LoVo (cell line): ENCODE data around the gene GNB5.

ENCODE experiments used
- DNase-seq: peaks from one replicate; pipeline ENCODE4 v3.0.0-alpha.2; 2016; ENCODE audit warnings: low spot score

The GNB5 gene

DNA sequence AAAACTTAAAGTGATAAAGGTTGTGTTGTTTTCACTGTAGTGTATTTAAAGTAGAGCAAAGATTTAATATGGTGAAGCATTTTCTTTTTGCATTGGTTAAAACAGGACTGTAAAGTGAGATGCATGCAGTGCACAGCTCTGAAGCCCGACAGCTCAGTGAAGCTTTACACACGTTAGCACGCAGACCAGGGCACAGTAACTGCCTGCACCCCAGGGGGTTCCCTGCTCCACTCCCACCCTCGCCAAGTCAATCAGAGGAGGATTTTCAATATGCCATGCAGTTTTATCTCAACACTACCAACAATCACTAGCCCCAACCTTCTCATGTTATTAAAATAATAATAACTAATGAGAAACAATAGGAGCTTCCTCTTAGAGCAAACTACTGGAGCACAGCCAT lies 50.5 kb downstream of the GNB5 start:
- DNase-seq: no peak

DNA sequence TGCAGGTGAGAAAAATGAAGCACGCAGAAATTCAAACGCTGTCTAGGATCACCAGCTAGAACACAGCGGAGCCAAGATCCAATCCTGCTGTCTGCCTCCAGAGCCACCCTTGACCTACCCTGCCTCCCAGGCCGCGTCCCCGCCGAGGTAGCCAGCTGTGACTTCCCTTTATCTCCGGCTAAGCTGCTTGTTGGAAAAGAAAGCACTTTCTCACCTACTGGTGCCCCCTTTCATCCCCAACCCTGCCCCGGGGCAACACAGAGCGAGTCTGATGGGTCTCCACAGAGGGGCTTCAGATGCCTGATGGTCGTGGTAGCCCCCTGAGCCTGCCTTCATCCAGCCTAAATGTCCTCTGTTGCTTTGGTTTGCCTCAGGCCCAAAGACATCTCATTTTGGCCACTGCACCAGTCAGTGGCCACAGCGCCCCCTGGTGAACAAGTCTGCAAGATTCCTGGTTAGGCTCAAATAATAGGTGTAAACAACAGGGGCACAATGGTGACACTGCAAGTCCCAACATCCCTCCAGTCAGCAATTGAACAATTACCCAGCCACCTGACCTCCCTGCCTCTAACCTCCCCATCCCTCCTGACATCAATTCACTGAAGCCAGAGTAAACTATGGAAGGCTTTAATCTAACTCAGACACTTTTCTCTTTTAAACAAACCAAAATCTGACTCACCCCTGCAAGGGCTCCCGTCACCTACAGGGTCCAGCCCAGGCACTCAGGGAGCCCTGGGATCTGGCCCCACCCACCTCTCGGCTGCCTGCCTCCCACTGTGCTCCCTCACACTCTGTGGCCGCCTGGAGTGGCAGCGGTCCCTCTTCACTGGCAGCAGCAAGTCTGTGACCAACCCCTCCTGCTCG lies 51.4 kb downstream of the GNB5 start:
- peak; percentile 67 for DNase-seq

GRCh38 chr15:52137432-52138357 lies 53.5 kb downstream of the GNB5 start:
- DNase-seq: peak; percentile 29

DNA sequence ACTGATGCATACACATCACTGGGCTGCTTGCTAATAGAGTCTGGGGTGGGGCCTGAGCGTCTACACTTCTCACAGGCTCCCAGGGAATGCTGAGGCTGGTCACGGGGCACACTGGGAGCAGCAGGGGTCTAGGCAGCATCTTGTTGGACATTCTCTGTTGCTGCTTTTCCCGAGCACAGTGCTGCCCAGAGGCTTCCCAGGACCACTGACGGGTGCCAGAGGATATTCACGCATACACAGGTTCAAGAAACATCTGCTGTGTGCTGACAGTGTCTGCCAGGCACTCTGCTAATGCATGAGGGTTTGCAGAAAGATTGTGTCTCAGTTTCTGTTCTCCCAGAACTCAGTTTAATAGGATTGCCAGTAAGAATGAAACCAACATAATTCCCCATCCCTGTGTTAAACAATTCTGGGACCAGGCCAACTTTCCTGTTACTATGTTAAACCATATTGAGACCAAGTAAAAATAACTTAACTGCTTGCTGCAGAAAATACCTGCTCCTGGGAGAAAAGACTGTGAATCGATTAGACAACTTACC lies 54.7 kb downstream of the GNB5 start:
- DNase-seq: no peak

GRCh38 chr15:52134502-52135144 lies 56.6 kb downstream of the GNB5 start:
- DNase-seq: no peak

DNA sequence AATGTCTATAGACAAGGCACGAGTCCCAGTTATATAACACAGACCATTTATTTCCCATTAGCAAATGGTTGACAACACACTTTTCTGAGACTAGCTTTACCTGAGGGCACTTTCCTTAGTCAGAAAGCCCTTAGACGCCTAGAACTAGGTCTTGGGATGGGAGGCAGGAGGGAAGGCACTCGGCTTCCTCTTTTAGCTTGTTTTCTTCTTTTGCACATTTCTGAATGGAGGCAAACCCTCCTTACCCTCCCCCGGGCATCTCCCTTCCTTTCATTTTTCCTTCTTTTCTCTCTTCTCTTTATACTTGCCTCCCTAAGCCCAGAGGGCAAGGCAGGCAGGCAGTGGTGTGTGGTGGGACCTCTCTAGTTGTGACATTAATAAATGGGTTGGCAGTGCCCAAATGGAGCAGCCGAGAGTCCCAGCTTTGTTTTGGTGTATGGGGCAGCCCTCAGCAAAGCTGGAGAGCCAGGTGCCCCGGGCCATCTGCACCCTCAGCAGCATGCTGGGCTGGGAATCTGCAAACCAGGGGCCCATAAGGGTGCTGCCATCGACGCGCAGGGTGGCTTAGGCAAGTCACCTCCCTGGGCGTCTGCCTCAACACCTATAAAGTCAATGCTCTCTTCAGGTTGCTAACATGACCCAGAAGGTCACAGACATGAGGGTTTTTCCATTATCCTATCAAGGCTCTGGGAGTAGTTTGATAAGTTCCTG lies 57.5 kb downstream of the GNB5 start:
- no peak for DNase-seq

GRCh38 chr15:52132066-52132465 lies 59.1 kb downstream of the GNB5 start:
- DNase-seq: no peak

DNA sequence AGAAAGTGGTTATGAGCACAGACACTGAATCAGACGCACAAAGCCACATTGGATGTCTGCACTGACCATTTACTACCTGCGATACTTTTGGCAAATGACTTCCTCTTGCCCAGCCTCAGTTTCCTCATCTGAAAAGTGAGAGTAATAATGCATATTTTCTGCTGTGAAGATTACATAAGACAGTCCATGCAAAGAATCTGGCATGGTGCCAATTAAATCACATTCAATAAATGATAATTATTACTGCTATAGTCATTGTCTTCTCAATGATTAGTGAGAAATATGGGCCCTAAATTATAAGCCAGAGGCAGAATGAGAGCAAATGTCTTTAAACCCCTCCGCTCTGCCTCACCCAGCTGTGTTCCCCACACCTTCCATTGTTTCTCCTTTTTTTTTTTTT lies 62.6 kb downstream of the GNB5 start:
- no peak for DNase-seq

GRCh38 chr15:52124270-52124880 lies 66.8 kb downstream of the GNB5 start:
- DNase-seq: no peak

DNA sequence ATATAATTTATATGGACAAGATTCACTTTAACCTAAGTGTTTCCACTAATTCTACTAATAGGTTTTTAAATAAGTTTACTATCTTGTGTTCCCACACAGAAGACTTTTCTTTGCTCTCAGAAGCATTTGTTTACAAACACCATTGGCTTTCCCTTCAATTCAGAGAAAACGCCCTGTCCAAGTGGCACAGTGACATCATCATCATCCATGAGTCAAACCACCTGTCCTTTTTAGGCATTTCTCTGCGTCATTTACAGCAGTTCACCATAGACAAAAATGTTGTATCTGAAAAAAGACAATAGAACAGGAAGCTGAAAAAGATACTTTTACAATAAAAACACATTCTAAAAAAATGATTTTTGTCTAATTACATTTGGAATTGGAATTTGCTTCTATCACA lies 69.3 kb downstream of the GNB5 start:
- DNase-seq: no peak

DNA sequence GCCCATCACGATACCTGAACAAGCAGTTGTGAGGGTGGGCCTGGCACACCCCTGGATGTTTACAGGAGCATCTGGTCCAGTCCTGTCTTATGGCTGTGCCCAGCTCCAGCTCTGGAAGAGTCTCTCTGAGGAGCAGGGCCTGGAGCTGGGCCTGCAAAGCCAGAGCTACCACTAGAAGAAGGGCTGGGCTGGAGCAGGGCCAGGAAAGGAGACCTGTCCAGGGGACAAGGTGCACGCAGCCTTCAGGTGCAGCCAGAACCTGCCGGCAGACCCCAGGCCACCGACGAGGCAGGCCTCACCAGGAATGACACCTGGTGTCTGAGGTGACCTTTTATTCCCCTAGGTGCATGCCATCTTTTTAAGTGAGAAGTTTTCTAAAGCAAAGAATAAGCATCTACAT lies 70.2 kb downstream of the GNB5 start:
- no peak for DNase-seq

DNA sequence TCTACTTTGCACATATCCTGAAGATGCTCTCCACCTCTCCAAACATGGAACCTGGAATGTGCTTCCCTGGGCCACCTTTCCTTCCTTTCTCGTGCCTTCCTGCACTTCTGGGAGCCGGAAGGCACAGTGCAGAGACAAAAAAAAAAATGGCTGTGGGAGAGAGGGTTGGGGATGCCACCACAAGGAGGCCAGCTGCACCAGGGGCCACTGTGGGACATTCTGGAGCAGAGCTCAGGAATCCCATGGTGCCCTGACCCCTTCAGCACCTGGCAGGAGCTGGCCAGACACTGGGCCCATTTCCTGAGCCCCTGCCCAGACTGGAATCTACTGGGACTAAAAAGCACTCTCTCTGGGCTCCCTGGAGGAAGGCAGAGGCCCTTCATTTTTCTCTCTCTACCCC lies 70.7 kb downstream of the GNB5 start:
- no peak for DNase-seq

GRCh38 chr15:52118969-52119749 lies 72.0 kb downstream of the GNB5 start:
- no peak for DNase-seq

DNA sequence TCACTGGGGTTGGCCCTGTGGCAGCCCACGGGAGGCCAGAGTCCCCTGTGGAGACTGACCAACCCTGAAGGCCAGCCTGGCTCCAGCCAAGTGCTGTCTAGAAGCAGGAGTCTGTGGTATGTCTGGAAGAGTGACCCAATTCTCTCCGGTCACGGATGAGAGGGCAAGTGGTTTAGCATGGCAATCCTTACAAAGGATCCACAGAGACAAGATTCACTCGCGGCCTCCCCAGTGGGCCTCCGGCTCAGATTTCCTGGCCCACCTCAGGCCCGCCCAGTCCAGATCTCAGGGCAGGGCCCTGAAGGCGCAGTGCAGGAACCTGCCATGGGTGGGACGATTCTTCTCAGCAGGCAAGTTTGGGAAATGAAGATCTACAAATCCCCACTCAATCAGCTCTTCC lies 73.6 kb downstream of the GNB5 start:
- no peak for DNase-seq

DNA sequence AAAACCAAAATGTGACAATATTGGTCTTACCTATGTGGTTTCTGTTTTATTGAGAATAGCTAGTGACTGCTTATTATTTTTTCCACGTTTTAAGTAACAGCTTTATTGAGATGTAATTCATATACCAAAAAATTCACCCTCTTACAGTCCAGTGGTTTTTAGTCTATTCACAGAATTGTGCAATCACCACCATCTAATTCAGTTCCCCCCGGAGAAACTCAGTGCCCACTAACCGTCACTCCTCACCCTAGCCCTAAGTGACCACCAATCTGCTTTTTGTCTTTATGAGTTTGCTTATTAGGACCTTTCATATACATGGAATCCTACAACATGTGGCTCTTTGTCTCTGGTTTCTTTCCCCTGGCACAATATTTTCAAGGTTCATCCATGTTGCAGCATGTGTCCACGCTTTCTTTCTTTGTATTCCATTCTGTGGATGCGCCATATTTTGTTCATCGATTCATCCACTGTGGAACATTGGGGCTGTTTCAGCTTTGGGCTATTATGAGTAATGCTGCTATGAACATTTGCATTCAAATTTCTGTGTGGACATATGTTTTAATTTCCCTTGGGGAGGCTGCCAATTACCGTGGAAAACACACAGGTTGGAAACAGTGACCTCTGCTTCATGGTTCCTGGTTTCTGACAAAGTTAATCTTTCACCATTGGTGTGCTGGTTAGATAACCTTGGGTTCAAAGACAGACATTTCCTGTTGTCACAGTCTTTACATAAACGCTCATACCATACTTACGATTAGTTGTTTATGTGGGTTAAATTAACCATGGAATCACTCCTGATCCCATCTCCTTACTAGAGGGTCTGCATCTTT lies 75.4 kb downstream of the GNB5 start:
- no peak for DNase-seq

GRCh38 chr15:52114261-52115055 lies 76.7 kb downstream of the GNB5 start:
- no peak for DNase-seq

DNA sequence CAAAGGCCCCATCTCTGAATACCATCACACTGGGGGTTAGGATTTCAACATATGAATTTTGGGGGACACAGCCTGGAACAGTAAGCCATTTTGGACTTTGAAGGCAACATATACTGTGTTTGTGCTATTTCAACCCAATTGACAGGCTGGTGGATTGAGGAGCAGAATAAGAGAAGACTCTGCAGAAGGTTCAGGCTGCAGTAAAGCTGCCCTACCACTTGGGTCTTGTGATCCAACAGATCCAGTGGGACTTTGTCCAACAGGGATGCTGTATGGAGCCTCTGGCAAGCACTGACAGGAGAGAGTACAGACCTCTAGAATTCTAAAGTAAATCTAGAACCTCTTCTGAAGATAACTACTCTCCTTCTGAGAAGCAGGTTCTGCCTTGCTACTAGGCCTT lies 77.5 kb downstream of the GNB5 start:
- DNase-seq: no peak

- no peak for DNase-seq
These were observed 78.0 kb downstream of the GNB5 start for GRCh38 chr15:52113235-52113634.
